Spleen (tissue), 7 donors: ENCODE results near the gene KCNJ13.

Experiments used
- POLR2A ChIP-seq, 3 donors: fragments of 450-650 bp; IDR thresholded peaks; one replicate each; pipeline ENCODE4 v1.5.1; 2017; ENCODE audit warnings: antibody characterized with exemption in 3 of 3, mild to moderate bottlenecking in 1 of 3
- POLR2AphosphoS5 ChIP-seq, 3 donors: sonication (generic); formaldehyde crosslinking; IDR thresholded peaks; one replicate each; pipeline ENCODE4 v1.5.1; 2017; ENCODE audit warnings: antibody characterized with exemption in 3 of 3
- TF ChIP-seq, protein P1 (sequence below), 11 experiments: fragments of 200-600 bp in 7 of 11; fragments of 450-650 bp in 4 of 11; sonication (generic) in 4 of 11; IDR thresholded peaks in 8 of 11; conservative IDR thresholded peaks in 3 of 11; 1 replicate in 7 of 11; 2 replicates in 4 of 11; pipeline versions ENCODE4 v1.4.0 to v1.8.0; 2016 to 2021; ENCODE audit warnings: antibody characterized with exemption in 11 of 11, inconsistent platforms in 4 of 11, mild to moderate bottlenecking in 1 of 11
- donor health status: DM: no; HTN: no; CAD: no; lungs with moderate emphysema.
- donor health status: DM: no; HTN: no; CAD: no.
- donor health status: DM: no; HTN: no; CAD: no.

- TF ChIP-seq, protein P1, sequence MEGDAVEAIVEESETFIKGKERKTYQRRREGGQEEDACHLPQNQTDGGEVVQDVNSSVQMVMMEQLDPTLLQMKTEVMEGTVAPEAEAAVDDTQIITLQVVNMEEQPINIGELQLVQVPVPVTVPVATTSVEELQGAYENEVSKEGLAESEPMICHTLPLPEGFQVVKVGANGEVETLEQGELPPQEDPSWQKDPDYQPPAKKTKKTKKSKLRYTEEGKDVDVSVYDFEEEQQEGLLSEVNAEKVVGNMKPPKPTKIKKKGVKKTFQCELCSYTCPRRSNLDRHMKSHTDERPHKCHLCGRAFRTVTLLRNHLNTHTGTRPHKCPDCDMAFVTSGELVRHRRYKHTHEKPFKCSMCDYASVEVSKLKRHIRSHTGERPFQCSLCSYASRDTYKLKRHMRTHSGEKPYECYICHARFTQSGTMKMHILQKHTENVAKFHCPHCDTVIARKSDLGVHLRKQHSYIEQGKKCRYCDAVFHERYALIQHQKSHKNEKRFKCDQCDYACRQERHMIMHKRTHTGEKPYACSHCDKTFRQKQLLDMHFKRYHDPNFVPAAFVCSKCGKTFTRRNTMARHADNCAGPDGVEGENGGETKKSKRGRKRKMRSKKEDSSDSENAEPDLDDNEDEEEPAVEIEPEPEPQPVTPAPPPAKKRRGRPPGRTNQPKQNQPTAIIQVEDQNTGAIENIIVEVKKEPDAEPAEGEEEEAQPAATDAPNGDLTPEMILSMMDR (IDR thresholded peaks at IDR 0.05 in 8 of 11, conservative IDR thresholded peaks at IDR 0.05 in 3 of 11), result no peak
- TF ChIP-seq POLR2A (IDR thresholded peaks at IDR 0.05) (no peak), POLR2AphosphoS5 (IDR thresholded peaks at IDR 0.05) (no peak)
Measured at GRCh38 chr2:232791518-232791917, 15.2 kb upstream of the KCNJ13 start.
